HCT116 (cell line): ENCODE results near the gene HGFAC.

Experiments
- CTCF ChIP-seq, 3 experiments: fragments of 200-600 bp in 1 of 3; sonication (generic) in 1 of 3; IDR thresholded peaks in 2 of 3; conservative IDR thresholded peaks in 1 of 3; 2 replicates each; pipeline ENCODE4 v1.5.1; 2012 to 2017; ENCODE audit warnings: low read depth in 2 of 3, low read length in 2 of 3, antibody characterized with exemption in 1 of 3, borderline replicate concordance in 1 of 3, control low read depth in 1 of 3, mild to moderate bottlenecking in 1 of 3, mixed read lengths in 1 of 3, mixed run types in 1 of 3, moderate library complexity in 1 of 3; ENCODE audit not compliant: insufficient read depth in 1 of 3
- EGR1 ChIP-seq: IDR thresholded peaks from 2 replicates; pipeline ENCODE4 v1.6.1; 2012; ENCODE audit warnings: low read depth
- EZH2 ChIP-seq: fragments of 200-600 bp; sonication (generic); IDR thresholded peaks from 2 replicates; pipeline ENCODE4 v1.6.1; 2017; ENCODE audit warnings: antibody characterized with exemption, mixed run types
- POLR2A ChIP-seq: IDR thresholded peaks from 2 replicates; pipeline ENCODE4 v1.7.0; 2011; ENCODE audit warnings: borderline replicate concordance; ENCODE audit not compliant: insufficient read depth, insufficient read length; ENCODE audit errors: extremely low read depth
- SIN3A ChIP-seq: IDR thresholded peaks from 2 replicates; pipeline ENCODE4 v1.6.1; 2012; ENCODE audit warnings: low read depth
- SP1 ChIP-seq: IDR thresholded peaks from 2 replicates; pipeline ENCODE4 v1.6.1; 2012; ENCODE audit warnings: low read depth

GRCh38 chr4:3440011-3440410 is 1.8 kb upstream of the HGFAC start:
- TF ChIP-seq EGR1 (no peak), CTCF (IDR thresholded peaks at IDR 0.05 in 2 of 3, conservative IDR thresholded peaks at IDR 0.05 in 1 of 3; ENCODE audit: borderline replicate concordance in 1 of 3, insufficient read depth in 1 of 3, low read depth in 2 of 3, low read length in 2 of 3) (no peak), POLR2A (no peak), SP1 (no peak), SIN3A (no peak), EZH2 (no peak)
